CD4-positive, alpha-beta T cell treated with Interleukin-10 for 1 hour (primary cell): Measurements from ENCODE around the gene C7orf33.

ENCODE experiments used
- DNase-seq: peaks from one replicate; pipeline ENCODE4 v3.0.0-alpha.2; 2020

C7orf33 gene

GRCh38 chr7:148630078-148630477 is 39.5 kb downstream of the C7orf33 start:
- no peak for DNase-seq

GRCh38 chr7:148633761-148634160 is 43.2 kb downstream of the C7orf33 start:
- DNase-seq, result no peak

GRCh38 chr7:148637094-148637493 is 46.5 kb downstream of the C7orf33 start:
- DNase-seq, result no peak

- no peak for DNase-seq
Observed at GRCh38 chr7:148645898-148646297, 55.3 kb downstream of the C7orf33 start.

GRCh38 chr7:148650232-148650858 is 59.8 kb downstream of the C7orf33 start:
- no peak for DNase-seq

GRCh38 chr7:148652773-148653172 is 62.2 kb downstream of the C7orf33 start:
- no peak for DNase-seq

GRCh38 chr7:148657929-148658328 is 67.4 kb downstream of the C7orf33 start:
- DNase-seq, result no peak

- no peak for DNase-seq
Observed at GRCh38 chr7:148661471-148661870, 70.9 kb downstream of the C7orf33 start.

- DNase-seq, result no peak
Observed at GRCh38 chr7:148662646-148663045, 72.1 kb downstream of the C7orf33 start.

GRCh38 chr7:148664324-148664723 is 73.8 kb downstream of the C7orf33 start:
- DNase-seq, result no peak

GRCh38 chr7:148665221-148665620 is 74.7 kb downstream of the C7orf33 start:
- no peak for DNase-seq
